Activated naive CD4-positive, alpha-beta T cell treated with Interleukin-2 at 50 U/mL for 16 hours (primary cell): Measurements from ENCODE around the gene DLG1.
"Not testable (repeated sequence)": the region's sequence is repeated elsewhere in the genome, so short reads cannot be mapped to it uniquely, and the experiment has no call there.

Experiments
- DNase-seq: peaks from one replicate; pipeline ENCODE4 v3.0.0-alpha.2; 2020

The DLG1 gene

GRCh38 chr3:197239857-197240256, 58.6 kb downstream of the DLG1 start:
- DNase-seq: no peak

- DNase-seq: no peak
Observed at GRCh38 chr3:197238842-197239241, 59.6 kb downstream of the DLG1 start.

- DNase-seq: no peak
Observed at GRCh38 chr3:197237897-197238296, 60.5 kb downstream of the DLG1 start.

- no peak for DNase-seq
Observed at GRCh38 chr3:197236362-197236761, 62.0 kb downstream of the DLG1 start.

DNA sequence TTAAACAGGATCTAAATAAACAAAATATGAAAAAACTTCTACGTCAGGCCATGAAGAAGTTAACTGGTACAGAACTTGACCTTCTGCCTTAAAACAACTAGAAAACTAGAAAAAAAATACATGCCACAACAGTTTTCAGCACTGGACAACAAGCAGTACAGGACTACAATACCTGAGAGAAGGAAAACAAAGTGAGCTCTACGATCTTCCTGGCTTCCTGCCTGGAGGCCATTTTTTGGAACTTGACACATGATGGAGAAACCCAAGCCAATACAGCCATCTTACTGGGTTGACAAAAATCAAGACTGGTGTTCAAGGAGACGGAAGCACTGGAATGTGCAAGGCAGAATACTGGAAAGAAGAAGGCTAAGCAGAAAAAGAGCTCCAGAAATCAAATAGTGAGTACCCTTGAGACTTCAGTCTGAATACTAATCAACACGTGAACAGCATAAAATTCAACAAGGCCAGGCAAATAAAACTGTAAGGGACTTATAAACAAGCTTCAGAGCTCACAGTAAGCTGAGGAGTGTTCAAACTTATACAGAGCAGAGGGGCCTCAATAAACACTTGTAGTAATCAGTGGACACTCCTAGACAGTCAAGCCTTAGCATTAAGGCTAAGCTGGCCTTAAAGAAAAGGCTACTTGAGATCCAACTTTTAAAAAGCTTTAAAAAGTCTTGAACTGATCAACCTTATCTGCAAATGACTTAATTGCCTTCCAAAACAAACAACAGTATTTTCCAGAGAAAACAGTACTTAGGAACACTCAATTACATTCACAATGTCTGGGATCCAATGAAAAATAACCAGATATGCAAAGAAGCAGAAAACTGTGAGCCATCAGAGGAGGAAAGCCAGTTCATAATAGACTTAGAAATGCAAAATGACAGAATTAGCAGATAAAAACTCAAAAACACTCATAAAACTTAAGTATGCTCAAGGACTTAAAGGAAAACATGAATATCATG, 63.2 kb downstream of the DLG1 start:
- DNase-seq: no peak

DNA sequence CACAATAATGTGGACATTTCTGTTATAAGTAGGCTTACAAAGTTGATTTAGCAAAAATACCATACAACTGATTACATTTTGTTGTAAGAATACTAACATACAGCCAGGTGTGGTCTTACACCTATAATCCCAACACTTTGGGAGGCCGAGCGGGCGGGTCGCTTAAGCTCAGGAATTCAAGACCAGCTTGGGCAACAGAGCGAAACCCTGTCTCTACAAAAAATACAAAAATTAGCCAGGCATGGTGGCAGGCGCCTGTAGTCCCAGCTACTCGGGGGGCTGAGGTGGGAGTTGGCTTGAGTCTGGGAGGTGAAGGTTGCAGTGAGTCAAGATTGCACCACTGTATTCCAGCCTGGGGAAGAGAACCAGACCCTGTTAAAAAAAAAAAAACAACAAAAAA, 67.1 kb downstream of the DLG1 start:
- DNase-seq: no peak

DNA sequence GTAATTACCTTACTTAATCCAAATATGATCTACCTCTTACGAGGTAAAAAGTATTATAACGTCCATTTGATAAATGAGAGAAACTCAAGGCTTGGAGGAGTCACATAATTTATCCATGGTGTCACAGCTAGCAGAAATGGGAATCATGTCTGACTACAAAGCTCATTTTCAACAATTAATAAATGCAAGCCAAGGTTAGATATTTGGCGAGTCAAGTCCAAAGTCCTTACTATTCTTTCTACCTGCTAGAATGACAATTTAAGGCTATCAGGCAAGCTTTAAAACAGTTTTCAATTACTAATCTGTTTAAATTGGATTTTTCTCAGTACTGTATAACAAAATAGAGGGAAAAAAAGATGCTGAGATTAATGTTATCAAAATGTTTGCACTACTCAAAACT, 68.6 kb downstream of the DLG1 start:
- no peak for DNase-seq

DNA sequence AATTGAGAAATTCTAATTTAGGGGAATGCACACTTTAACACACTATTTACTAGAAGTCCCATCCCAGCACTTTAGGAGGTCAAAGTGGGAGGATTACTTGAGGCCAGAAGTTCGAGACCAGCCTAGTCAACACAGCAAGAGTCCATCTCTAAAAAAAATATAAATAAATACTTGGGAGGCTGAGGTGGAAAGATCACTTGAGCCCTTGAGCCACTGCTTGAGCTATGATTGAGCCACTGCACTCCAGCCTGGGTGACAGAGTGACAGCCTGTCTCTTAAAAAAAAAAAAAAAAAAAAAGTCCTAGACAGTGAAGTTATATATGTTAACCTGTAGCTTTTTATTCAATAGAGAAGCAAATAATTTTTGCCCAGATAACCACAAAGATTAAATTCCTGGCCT, 69.2 kb downstream of the DLG1 start:
- no peak for DNase-seq

GRCh38 chr3:197227780-197228574, 70.4 kb downstream of the DLG1 start:
- no peak for DNase-seq

- no peak for DNase-seq
Observed at GRCh38 chr3:197226179-197226578, 72.2 kb downstream of the DLG1 start.

- no peak for DNase-seq
Observed at GRCh38 chr3:197225579-197225978, 72.8 kb downstream of the DLG1 start.

DNA sequence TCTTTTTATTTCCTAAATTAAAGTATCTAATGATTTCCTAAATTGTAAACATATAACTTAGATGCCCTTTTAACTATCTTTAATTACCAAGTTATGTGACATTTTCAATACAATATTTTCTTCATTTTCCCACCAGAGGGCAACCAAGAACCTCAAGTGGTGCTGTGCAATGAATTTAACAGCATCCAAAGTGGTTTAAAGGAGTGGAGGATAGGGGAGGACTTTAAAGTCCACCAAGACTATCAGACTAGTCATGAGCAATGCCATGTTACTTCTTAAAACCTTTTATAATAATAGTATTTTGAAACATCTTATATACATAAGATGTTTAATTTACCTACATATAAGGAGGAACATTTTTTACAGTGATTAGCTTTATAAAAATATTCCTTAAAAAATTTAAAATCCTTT, 74.4 kb downstream of the DLG1 start:
- DNase-seq: no peak

- DNase-seq: no peak
Observed at GRCh38 chr3:197222937-197223370, 75.5 kb downstream of the DLG1 start.

DNA sequence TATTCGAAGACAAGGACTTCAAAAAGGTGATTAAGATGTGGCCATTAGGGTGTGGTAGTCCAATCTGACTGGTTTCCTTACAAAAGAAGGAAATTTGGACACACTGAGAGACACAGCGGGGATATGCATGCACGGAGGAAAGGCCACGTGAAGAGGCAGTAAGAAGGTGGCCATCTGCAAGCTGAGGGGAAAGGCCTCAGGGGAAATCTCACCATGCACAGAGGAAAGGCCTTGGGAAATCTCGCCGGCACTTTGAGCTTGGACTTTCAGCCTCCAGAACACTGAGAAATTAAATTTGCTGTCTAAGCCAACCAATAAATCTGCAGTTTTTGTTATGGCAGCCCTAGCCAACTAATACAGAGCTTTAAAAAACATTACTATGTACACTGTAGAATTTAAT, 78.8 kb downstream of the DLG1 start:
- no peak for DNase-seq

- no peak for DNase-seq
Observed at GRCh38 chr3:197218210-197218609, 80.2 kb downstream of the DLG1 start.

DNA sequence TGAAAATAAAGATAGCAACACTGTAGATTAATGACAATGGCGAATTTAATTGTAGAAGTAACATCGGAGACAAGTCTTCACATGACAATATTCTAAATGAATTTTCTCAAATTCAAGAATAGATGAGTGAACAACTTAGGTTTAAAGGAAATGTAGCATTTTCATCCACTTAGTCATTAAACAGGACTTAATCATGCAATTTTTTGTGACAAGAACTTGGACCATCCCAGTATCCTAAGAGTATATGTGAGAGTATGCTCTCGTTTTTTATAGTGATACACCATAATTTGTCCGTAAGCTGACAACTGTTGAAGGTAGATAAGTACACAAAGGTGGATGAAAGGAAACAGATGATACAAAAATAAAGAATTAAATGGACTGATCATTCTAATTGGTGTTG, 81.5 kb downstream of the DLG1 start:
- DNase-seq: no peak

DNA sequence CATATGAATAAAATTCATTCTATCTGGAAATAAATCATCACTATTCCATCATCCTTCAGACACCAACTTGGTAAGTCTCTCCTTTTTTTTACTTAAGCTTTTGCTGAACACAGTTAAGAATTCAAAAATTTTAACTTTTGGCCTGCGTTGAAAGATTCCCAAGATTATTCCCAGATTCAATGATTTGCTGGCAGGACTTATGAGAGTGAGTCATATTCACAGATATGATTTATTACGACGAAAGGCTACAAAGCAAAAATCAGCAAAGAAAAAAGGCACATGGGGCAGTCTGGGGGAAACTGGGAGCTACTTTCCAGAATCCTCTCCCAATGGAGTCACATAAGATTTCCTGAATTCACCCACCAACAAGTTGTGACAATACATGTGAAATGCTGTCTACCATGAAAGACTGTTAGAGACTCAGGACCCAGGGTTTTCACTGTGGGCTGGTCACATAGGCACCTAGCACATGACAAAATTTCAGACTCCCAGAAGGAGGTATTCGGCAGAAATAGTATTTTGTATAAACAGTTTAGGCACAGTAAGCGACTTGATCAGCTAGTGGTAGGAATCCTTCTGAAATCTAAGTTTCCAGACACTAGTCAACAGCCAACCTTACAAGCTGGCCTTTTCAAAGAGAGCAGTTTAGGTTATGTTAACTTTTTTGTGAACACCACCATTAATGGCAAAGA, 82.1 kb downstream of the DLG1 start:
- DNase-seq: no peak

DNA sequence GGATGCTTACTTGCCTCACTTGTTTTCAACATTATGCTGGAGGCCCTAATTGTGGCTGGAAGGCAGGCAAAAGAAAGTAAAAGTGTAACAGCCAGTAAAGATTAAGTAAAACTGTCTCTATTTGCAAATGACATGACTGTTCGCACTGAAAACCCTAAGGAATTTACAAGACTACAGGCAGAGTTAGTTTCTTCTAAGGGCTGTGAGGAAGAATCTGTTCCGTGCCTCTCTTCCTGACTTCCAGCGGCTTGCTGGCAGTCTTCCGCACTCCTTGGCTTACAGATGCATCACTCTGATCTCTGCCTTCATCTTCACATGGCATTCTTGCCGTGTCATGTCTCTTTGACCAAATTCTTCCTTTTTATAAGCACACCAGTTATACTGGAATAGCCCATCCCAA, 86.1 kb downstream of the DLG1 start:
- no peak for DNase-seq

GRCh38 chr3:197211698-197212097, 86.7 kb downstream of the DLG1 start:
- DNase-seq: not testable (repeated sequence)

GRCh38 chr3:197209366-197210260, 88.8 kb downstream of the DLG1 start:
- DNase-seq: no peak

GRCh38 chr3:197206913-197207312, 91.5 kb downstream of the DLG1 start:
- DNase-seq: no peak

- DNase-seq: no peak
Observed at GRCh38 chr3:197205675-197206074, 92.7 kb downstream of the DLG1 start.
